Lower leg skin (tissue), 4 donors: ENCODE measurements around the gene MYG1. TPM values are rescaled to one million over a fixed set of nuclear protein-coding genes. Genes with fewer than 3 reads are reported as not detected.

Source experiments
- DNase-seq, 2 donors: peaks; one replicate each; pipeline ENCODE4 v3.0.0-alpha.2; 2019; ENCODE audit warnings: low spot score in 2 of 2
- H3K4me3 ChIP-seq: fragments of 200-600 bp; sonication (generic); 2 replicates; pipeline ENCODE4 v1.5.1; 2017; ENCODE audit warnings: mild to moderate bottlenecking, low read depth; ENCODE audit not compliant: poor library complexity, severe bottlenecking
- POLR2A ChIP-seq, 2 donors: fragments of 450-650 bp; IDR thresholded peaks; one replicate each; pipeline ENCODE4 v1.6.1; 2016 to 2017; ENCODE audit warnings: antibody characterized with exemption in 2 of 2, mild to moderate bottlenecking in 1 of 2, moderate library complexity in 1 of 2
- WGBS, 2 donors: methylation state at CpG; one replicate each; pipeline ENCODE4 v1.1.5; 2018; 5-methylcytosine and 5-hydroxymethylcytosine counted together
- intact Hi-C: fragments of 100-400 bp; cut with DNase I; formaldehyde crosslinking; loops from one replicate; pipeline ENCODE4 v1.15.0; 2023; ENCODE audit warnings: low total_unique reads
- total RNA-seq, 4 donors: library from RNA; depleted of rRNA; stranded (reverse); fragments of >200 nt; gene quantifications; one replicate each; pipeline ENCODE4 v1.1.0, GENCODE V29; 2016
- TF ChIP-seq, protein P1 (sequence below), 3 donors: fragments of 450-650 bp; IDR thresholded peaks; one replicate each; pipeline ENCODE4 v1.5.1; 2016; ENCODE audit warnings: antibody characterized with exemption in 3 of 3, mild to moderate bottlenecking in 3 of 3, moderate library complexity in 2 of 3

MYG1 gene
- total RNA-seq, 4 donors from 2014 or later, result 39.2 to 53.5 (median 46.8) TPM

- 86 to 87% methylated on average over 9 of the region's 9 CpGs for WGBS, 2 donors
- no peak for DNase-seq
- intact Hi-C loops, result no loop called here
- TF ChIP-seq, protein P1, sequence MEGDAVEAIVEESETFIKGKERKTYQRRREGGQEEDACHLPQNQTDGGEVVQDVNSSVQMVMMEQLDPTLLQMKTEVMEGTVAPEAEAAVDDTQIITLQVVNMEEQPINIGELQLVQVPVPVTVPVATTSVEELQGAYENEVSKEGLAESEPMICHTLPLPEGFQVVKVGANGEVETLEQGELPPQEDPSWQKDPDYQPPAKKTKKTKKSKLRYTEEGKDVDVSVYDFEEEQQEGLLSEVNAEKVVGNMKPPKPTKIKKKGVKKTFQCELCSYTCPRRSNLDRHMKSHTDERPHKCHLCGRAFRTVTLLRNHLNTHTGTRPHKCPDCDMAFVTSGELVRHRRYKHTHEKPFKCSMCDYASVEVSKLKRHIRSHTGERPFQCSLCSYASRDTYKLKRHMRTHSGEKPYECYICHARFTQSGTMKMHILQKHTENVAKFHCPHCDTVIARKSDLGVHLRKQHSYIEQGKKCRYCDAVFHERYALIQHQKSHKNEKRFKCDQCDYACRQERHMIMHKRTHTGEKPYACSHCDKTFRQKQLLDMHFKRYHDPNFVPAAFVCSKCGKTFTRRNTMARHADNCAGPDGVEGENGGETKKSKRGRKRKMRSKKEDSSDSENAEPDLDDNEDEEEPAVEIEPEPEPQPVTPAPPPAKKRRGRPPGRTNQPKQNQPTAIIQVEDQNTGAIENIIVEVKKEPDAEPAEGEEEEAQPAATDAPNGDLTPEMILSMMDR (IDR thresholded peaks at IDR 0.05), result no peak
- no peak for TF ChIP-seq POLR2A (IDR thresholded peaks at IDR 0.05)
- H3K4me3 ChIP-seq, result no peak overlapping the region
Measured at GRCh38 chr12:53279888-53280498, 19.5 kb upstream of the MYG1 start.

DNA sequence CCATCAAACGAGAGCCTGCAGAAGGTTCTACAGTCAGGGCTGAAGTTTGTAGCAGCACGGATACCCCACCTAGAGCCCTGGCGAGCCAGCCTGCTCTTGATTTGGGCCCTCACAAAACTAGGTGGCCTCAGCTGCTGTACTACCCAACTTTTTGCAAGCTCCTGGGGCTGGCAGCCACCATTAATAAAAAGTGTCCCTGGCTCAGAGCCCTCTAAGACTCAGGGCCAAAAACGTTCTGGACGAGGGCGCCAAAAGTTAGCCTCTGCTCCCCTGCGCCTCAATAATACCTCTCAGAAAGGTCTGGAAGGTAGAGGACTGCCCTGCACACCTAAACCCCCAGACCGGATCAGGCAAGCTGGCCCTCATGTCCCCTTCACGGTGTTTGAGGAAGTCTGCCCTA is 13.0 kb upstream of the MYG1 start:
- TF ChIP-seq, protein P1 (IDR thresholded peaks at IDR 0.05), result no peak
- no peak for TF ChIP-seq POLR2A (IDR thresholded peaks at IDR 0.05)
- intact Hi-C loops, result no loop called here
- DNase-seq, result no peak
- WGBS, 2 donors, result 83 to 85% methylated on average over 6 to 9 of the region's 9 CpGs
- H3K4me3 ChIP-seq, result no peak overlapping the region

- WGBS, 2 donors, result 75 to 79% methylated on average over 11 of the region's 11 CpGs
- DNase-seq, result peak; percentile 46 to 92
- no peak overlapping the region for H3K4me3 ChIP-seq
- intact Hi-C loops, result no loop called here
- TF ChIP-seq, protein P1 (IDR thresholded peaks at IDR 0.05), result peak in 1 of 3 donors; percentile 23
- TF ChIP-seq POLR2A (IDR thresholded peaks at IDR 0.05), result no peak
Measured at GRCh38 chr12:53287741-53288216, 11.7 kb upstream of the MYG1 start.

GRCh38 chr12:53288322-53288721 is 11.2 kb upstream of the MYG1 start:
- 75 to 80% methylated on average over 6 of the region's 6 CpGs for WGBS, 2 donors
- H3K4me3 ChIP-seq, result no peak overlapping the region
- DNase-seq, result no peak
- TF ChIP-seq POLR2A (IDR thresholded peaks at IDR 0.05), result no peak
- TF ChIP-seq, protein P1 (IDR thresholded peaks at IDR 0.05), result no peak
- intact Hi-C loops, result no loop called here

DNA sequence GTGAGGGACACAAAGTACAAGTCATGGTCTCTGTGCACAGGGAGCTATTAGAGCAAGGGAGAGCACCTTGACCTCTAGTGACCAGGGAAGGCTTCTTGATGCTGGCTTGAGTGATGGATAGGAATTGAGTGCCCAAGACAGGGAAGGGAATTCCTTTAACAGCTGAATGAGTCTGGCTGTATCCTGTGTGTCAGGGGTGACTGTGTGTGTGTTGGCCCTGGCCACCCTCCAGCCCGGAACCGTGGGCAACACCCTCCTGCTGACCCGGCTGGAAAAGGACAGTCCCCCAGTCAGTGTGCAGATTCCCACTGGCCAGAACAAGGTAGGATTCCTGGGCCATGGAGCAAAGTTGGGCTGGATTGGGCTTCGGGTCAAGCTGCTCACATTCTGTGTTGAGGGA is 9.6 kb upstream of the MYG1 start:
- no peak overlapping the region for H3K4me3 ChIP-seq
- 81 to 89% methylated on average over 4 of the region's 4 CpGs for WGBS, 2 donors
- TF ChIP-seq, protein P1 (IDR thresholded peaks at IDR 0.05), result no peak
- DNase-seq, result no peak
- intact Hi-C loops, result loop anchor here (5.0 kb wide), 1 partner anchor 78 kb away; no protein-coding TSS in a partner anchor

DNA sequence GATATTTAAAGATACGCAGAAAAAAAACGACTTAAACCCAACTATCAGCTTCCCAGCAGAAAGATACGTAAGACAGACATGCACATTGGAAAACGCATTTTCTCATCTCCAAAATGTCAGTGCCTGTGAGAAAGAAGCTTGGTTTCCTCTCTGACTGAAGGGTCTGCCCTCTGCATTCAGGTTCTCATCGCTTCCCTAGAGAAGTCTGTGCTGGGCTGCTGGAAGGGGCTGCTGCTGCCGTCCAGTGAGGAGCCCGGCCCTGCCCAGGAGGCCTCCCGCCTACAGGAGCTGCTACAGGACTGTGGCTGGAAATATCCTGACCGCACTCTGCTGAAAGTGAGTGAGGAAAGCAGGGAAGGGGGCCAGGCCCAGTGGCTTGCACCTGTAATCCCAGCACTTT is 8.8 kb upstream of the MYG1 start:
- TF ChIP-seq POLR2A (IDR thresholded peaks at IDR 0.05), result no peak
- TF ChIP-seq, protein P1 (IDR thresholded peaks at IDR 0.05), result no peak
- 91 to 94% methylated on average over 9 of the region's 9 CpGs for WGBS, 2 donors
- no peak overlapping the region for H3K4me3 ChIP-seq
- no peak for DNase-seq
- intact Hi-C loops, result loop anchor here (5.0 kb wide), 1 partner anchor 78 kb away; no protein-coding TSS in a partner anchor
